HG02678 (cell line): Measurements from ENCODE around the gene SCAF4.
"Not testable (repeated sequence)": the region's sequence is repeated elsewhere in the genome, so short reads cannot be mapped to it uniquely, and the experiment has no call there.

Experiments used
- ATAC-seq: cut with Tn5 transposase; IDR thresholded peaks from one replicate; pipeline ENCODE4 v1.9.1; 2021; ENCODE audit warnings: mild to moderate bottlenecking, moderate library complexity; ENCODE audit not compliant: unreplicated experiment

SCAF4 gene

GRCh38 chr21:31675960-31676359 lies 56.0 kb downstream of the SCAF4 start:
- ATAC-seq: no peak

- ATAC-seq: no peak
These were observed 56.6 kb downstream of the SCAF4 start for GRCh38 chr21:31675318-31675717.

DNA sequence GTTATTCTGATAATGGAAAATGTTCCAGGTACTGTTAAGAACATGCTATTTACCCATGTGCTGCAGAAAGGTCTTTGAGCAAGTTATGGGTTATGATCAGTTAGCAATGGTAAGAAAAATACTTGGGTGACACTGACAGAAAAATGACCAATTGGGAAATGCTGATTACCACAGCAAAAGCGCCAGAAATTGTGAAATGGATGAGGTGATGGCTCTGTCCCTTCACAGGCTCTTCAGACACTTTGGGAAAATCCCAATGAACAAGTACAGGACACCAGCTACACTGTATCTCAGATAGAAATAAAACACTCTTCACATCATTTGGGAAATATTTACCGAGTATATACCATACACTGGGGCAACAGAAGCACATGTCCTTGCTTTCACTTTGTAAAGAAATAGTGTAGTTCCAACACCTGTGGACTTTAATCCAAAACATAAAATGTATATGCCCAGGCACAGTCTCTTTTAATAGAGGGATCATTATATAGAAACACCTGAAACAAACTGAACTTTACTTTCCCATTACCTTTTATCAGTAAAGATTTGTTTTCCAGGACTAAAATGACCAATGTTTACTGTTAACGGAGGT lies 58.5 kb downstream of the SCAF4 start:
- ATAC-seq: no peak

DNA sequence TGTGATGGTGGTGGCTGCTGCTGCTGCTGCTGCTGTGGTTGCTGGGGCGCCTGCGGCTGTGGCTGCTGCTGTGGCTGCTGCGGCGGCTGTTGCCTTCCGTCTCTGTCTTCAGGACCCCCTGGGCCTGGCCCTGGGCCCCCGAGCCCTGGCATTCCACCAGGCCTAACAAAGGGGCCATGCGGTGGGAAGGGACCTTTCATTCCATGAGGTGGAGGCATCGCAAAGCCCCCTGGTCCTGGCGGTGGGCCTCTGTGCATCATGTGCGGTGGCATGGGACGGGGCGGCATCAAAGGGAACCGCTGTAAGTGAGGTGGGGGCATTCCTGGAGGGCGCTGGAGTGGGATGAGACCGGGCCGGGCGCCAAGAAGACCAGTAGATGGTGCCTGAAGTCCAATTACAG lies 60.0 kb downstream of the SCAF4 start:
- no peak for ATAC-seq

GRCh38 chr21:31671146-31671716 lies 60.7 kb downstream of the SCAF4 start:
- ATAC-seq: no peak

- no peak for ATAC-seq
These were observed 61.8 kb downstream of the SCAF4 start for GRCh38 chr21:31670070-31670469.

DNA sequence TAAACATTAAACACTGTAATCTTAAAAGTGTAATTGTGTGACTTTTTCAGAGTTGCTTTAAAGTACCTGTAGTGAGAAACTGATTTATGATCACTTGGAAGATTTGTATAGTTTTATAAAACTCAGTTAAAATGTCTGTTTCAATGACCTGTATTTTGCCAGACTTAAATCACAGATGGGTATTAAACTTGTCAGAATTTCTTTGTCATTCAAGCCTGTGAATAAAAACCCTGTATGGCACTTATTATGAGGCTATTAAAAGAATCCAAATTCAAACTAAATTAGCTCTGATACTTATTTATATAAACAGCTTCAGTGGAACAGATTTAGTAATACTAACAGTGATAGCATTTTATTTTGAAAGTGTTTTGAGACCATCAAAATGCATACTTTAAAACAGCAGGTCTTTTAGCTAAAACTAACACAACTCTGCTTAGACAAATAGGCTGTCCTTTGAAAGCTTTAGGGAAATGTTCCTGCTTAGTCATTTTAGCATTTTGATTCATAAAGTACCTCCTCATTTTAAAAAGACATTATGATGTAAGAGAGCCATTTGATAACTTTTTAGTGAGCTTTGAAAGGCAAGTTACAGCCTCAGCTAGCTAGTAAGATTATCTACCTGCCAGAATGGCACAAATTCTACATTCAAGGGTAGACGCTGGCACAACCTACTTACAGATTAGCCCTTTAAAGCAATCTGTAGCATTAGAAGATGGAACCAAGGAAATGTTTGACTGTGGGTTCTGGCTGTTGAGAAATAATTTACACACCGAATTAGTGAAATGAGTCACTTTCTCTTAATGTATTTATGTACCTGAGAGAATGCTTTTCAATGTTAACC lies 63.0 kb downstream of the SCAF4 start:
- ATAC-seq: peak; percentile 42

DNA sequence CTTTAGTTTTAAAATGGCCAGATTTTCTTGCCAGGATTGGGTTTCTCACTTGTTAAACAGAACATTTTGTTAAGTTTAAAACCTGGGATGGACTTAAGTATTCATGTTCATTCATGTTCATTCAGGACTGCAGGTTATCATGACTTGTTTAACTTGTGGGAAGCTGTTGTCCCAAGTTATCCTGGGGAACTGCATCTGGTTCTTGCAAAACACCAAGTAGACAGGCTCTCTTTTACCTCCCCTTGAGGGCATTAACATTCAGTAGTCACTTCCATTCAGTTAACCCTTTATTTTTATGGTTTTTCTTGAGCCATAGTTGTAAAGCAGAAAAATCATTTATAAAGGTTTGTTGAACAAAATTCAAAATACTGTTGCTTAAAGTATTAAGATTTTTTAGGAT lies 64.3 kb downstream of the SCAF4 start:
- ATAC-seq: no peak

DNA sequence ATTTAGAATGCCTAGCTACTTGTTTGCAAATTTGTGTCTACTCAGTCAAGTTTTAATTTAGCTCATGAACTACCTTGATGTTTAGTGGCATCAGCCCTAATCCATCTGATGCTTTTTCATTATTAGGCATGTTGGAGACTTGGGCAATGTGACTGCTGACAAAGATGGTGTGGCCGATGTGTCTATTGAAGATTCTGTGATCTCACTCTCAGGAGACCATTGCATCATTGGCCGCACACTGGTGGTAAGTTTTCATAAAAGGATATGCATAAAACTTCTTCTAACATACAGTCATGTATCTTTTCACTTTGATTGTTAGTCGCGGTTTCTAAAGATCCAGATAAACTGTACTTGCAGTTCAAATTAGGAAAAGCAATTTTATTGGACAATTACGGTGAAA lies 64.8 kb downstream of the SCAF4 start:
- no peak for ATAC-seq

DNA sequence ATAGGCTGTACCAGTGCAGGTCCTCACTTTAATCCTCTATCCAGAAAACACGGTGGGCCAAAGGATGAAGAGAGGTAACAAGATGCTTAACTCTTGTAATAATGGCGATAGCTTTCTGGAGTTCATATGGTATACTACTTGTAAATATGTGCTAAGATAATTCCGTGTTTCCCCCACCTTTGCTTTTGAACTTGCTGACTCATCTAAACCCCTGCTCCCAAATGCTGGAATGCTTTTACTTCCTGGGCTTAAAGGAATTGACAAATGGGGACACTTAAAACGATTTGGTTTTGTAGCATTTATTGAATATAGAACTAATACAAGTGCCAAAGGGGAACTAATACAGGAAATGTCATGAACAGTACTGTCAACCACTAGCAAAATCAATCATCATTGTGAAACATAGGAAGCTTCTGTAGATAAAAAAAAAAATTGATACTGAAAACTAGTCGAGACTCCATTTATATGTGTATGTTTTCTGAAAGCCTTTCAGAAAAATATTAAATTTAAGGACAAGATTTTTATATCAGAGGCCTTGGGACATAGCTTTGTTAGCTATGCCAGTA lies 65.4 kb downstream of the SCAF4 start:
- ATAC-seq: no peak

- ATAC-seq: not testable (repeated sequence)
These were observed 66.0 kb downstream of the SCAF4 start for GRCh38 chr21:31665869-31666268.

GRCh38 chr21:31665397-31665796 lies 66.5 kb downstream of the SCAF4 start:
- ATAC-seq: no peak

GRCh38 chr21:31663584-31664249 lies 68.2 kb downstream of the SCAF4 start:
- no peak for ATAC-seq

DNA sequence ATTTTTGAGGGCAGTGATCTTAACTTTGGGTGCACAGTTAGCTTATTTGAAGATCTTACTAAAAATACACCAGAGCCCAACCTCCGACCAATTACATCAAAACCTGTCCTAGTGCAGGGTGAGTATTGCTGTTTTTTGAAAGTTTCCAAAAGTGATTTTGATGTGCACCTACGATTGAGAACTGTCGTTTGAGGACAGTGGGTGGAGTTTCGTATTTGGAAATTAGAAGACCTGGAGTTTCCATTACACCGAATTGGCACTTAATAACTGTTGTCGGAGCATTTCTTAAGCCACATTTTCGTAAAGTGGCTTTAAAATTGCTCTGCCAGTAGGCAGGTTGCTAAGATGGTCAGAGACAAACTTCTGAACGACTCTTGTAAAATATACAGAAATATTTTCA lies 71.3 kb downstream of the SCAF4 start:
- ATAC-seq: no peak

DNA sequence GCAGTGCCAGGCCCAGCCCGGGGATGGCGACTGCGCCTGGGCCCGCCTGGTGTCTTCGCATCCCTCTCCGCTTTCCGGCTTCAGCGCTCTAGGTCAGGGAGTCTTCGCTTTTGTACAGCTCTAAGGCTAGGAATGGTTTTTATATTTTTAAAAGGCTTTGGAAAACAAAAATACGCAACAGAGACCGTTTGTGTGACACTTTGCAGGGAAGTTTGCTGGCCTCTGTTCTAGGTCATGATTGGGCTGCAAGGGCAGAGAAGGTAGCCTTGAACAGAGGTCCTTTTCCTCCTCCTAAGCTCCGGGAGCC lies 71.7 kb downstream of the SCAF4 start:
- ATAC-seq: peak; percentile 31

- ATAC-seq: peak; percentile 93
These were observed 72.2 kb downstream of the SCAF4 start, which contains the start of gene SOD1 for GRCh38 chr21:31659536-31660258. Gene SOD1, plus strand, starts transcription at chr21:31659693. Its CDS starts 77 bp downstream, at chr21:31659770.

- ATAC-seq: peak; percentile 29
These were observed 72.7 kb downstream of the SCAF4 start for GRCh38 chr21:31659286-31659535.

- ATAC-seq: no peak
These were observed 73.9 kb downstream of the SCAF4 start for GRCh38 chr21:31658053-31658452.

DNA sequence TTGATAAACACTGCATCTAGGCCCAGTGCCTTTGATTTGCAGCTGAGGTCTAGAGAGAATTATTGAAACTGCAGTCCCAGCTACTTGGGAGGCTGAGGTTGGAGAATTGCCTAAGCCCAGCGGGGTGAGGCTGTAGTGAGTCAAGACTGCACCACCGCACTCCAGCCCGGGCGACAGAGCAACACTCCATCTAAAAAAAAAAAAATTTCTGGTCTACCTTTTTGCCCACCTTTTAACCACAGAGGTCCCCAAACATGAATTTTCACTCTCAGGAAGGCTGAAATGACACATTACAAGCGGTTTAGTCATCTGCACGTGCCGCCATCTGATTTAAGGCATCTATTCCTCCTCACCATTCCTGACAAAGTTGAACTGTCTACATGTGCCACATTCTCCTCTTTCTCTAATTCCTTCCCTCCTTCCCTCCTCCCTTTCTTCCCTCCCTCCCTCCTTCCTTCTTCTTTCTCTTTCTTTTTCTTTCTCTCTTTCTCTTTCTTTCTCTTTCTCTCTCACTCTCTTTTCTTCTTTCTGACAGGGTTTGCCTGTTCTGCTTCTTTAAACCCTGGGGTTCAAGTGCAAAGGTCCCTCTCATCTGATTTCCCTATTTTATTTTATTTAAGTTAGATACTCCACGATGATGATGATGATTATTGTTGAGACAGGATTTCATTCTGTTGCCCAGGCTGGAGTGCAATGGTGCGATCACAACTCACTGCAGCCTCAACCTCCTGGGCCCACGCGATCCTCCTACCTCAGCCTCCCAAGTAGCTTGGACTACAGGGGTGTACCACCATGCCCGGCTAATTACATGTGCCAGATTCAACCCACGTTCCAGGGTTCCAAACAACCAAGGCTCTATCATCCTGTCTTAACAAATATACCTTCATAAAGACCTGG lies 75.5 kb downstream of the SCAF4 start:
- ATAC-seq: no peak
